Brain microvascular endothelial cell (primary cell): Measurements from ENCODE around the gene ARHGAP26.
"Not testable (repeated sequence)": the region's sequence is repeated elsewhere in the genome, so short reads cannot be mapped to it uniquely, and the experiment has no call there.

Source experiments
- DNase-seq: peaks from one replicate; pipeline ENCODE4 v3.0.0-alpha.2; 2020
- H3K27ac ChIP-seq: fragments of 250-450 bp; sonication (Bioruptor Pico); 2 replicates; pipeline ENCODE4 v1.5.1; 2020; ENCODE audit warnings: mild to moderate bottlenecking, moderate library complexity
- H3K27me3 ChIP-seq: fragments of 250-450 bp; sonication (Bioruptor Pico); replicated peaks from 2 replicates; pipeline ENCODE4 v1.5.1; 2020; ENCODE audit warnings: mild to moderate bottlenecking
- H3K36me3 ChIP-seq: fragments of 250-450 bp; sonication (Bioruptor Pico); replicated peaks from 2 replicates; pipeline ENCODE4 v1.5.1; 2020; ENCODE audit warnings: mild to moderate bottlenecking
- H3K4me3 ChIP-seq: 2 replicates; pipeline ENCODE4 v1.5.1; 2011; ENCODE audit warnings: low read depth, mild to moderate bottlenecking, control low read depth, low read length, moderate library complexity
- in situ Hi-C: cut with HindIII; loops from 2 replicates; pipeline ENCODE4 v1.10.0; 2017; ENCODE audit warnings: low sequenced_read_pairs, low pct_ligation_motif_present
- TF ChIP-seq, protein P1 (sequence below): IDR thresholded peaks from 2 replicates; pipeline ENCODE4 v1.5.1; 2011; ENCODE audit warnings: low read depth, mild to moderate bottlenecking, moderate library complexity, low read length, control low read depth, inconsistent platforms; ENCODE audit errors: missing control alignments

ARHGAP26 gene

DNA sequence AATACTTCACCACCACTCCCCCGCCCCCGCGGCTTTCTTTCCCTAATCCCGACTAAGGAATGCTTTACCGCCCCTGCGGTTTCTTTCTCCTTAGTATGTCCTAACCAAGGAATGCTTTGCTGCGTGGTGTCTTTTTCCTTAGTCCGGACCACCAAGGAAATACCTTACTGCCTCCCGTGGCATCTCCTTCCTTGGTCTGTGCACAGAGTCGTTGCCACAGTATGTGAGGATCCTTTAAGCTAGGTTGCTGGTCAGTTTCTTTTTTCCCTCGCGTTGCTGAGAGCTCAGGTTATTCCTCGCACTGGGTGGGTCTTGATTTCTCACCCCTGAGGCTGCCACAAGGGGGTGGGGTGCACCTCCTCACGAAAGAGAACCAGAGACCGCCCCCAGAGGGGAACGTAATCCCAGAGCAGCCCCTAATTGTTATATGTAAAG, 323.9 kb downstream of the ARHGAP26 start:
- H3K36me3 ChIP-seq, result no peaks in the 10 kb centered on the region
- peak overlapping the region; percentile 12 for H3K4me3 ChIP-seq
- in situ Hi-C loops, result no loop called here
- H3K27ac ChIP-seq, result no peak overlapping the region
- TF ChIP-seq, protein P1, sequence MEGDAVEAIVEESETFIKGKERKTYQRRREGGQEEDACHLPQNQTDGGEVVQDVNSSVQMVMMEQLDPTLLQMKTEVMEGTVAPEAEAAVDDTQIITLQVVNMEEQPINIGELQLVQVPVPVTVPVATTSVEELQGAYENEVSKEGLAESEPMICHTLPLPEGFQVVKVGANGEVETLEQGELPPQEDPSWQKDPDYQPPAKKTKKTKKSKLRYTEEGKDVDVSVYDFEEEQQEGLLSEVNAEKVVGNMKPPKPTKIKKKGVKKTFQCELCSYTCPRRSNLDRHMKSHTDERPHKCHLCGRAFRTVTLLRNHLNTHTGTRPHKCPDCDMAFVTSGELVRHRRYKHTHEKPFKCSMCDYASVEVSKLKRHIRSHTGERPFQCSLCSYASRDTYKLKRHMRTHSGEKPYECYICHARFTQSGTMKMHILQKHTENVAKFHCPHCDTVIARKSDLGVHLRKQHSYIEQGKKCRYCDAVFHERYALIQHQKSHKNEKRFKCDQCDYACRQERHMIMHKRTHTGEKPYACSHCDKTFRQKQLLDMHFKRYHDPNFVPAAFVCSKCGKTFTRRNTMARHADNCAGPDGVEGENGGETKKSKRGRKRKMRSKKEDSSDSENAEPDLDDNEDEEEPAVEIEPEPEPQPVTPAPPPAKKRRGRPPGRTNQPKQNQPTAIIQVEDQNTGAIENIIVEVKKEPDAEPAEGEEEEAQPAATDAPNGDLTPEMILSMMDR, result peak; percentile 17
- H3K27me3 ChIP-seq, result no peaks in the 10 kb centered on the region
- DNase-seq, result no peak

DNA sequence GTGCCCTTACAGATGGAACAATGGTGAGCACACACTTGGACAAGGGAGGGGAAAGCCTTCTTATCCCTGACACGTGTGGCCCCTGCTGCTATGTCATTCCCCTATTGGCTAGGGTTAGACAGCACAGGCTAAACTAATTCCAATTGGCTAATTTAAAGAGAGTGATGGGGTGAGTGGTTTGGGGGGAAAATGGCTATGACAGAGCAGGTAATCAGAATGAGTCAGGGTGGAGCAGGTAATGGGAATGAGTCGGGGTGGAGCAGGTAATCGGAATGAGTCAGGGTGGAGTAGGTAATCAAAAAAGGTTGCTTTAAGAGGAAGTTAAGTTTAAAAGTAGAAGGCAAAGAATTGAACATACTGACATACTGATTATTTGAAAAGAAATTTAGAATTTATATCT, 324.4 kb downstream of the ARHGAP26 start:
- H3K27me3 ChIP-seq, DNase-seq, in situ Hi-C loops, H3K27ac ChIP-seq, H3K4me3 ChIP-seq, H3K36me3 ChIP-seq: not testable (repeated sequence)

DNA sequence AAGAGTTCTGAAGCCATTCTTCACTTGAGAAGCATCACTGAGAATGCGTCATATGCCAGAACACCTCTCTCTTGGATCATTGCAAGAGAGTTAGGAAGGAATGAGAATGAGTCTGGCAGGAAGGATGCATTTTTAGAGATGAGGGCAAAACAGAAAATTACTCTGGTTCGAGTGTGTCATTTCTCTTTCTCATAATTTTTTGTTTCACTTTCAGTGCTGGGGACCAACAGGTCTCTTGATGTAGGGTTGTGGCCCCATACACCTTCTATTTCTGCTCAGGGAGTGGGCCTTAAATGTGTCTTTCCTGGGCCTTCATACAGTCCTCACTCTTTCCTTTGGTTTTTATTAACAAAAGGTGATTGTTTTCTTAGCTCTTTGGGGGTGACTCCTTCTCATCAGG, 330.9 kb downstream of the ARHGAP26 start:
- DNase-seq, result no peak
- no peak overlapping the region for H3K4me3 ChIP-seq

DNA sequence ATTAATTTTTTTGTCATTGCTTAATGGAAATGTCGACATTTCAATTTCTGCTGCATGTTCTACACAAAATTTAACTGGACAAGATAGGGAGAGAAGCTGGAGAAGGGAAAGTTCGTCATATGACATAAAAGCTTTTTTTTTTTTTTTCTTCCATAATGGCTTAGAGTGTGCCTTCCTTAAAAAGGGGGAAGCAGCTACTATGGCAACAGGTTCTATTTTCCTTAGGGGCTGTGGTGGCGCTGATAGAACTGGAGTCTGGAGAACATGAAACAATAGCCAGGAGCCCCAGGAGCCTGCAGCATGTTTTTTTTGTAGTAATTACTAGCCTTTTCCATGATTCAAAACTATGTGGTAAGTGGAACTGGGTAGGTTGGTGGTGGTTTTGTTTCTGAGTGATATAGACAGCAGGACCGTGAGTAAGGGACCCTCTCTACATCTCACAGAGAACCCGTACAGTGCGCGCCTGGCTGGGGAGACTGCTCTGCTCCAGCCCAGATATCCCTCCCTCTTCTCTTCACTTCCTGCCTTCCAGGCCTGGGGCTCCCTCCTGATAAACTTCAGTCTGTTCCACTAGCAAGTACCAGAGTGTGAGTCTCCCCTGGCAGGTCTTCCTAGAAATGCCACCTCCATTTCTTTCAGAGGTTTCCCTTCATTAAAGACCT, 331.7 kb downstream of the ARHGAP26 start:
- in situ Hi-C loops, result no loop called here
- TF ChIP-seq, protein P1, result no peak
- DNase-seq, result no peak
- no peak overlapping the region for H3K27ac ChIP-seq
- H3K36me3 ChIP-seq, result no peaks in the 10 kb centered on the region
- H3K27me3 ChIP-seq, result no peaks in the 10 kb centered on the region
- no peak overlapping the region for H3K4me3 ChIP-seq

More for the DNA sequence above, 330.9 kb downstream of the ARHGAP26 start:
- Histone ChIP-seq H3K27ac (no peak overlapping the region), H3K36me3 (no peaks in the 10 kb centered on the region), H3K27me3 (no peaks in the 10 kb centered on the region)
- in situ Hi-C loops, result no loop called here
- TF ChIP-seq, protein P1, result no peak

DNA sequence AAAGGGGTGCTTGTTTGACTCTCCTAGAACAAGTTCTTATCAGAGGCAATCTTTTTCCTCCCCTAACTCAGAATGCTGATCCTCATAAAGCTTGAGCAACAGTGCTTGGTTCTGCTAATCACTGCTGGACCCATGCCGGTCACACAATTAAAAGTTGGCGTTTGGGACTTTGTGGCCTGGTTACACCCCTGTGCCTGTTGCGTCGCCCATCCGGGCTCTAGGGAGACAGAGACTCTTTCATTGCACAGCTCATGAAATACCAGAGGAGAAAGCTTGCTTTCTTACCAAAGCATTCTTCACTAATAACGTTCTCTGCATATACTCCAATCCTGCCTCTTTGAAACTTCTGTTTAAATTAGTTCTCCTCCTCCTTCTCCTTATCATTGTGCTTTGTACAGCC, 332.2 kb downstream of the ARHGAP26 start:
- Histone ChIP-seq H3K27ac (no peak overlapping the region), H3K36me3 (no peaks in the 10 kb centered on the region), H3K27me3 (no peaks in the 10 kb centered on the region), H3K4me3 (no peak overlapping the region)
- DNase-seq, result no peak
- TF ChIP-seq, protein P1, result no peak
- in situ Hi-C loops, result no loop called here

DNA sequence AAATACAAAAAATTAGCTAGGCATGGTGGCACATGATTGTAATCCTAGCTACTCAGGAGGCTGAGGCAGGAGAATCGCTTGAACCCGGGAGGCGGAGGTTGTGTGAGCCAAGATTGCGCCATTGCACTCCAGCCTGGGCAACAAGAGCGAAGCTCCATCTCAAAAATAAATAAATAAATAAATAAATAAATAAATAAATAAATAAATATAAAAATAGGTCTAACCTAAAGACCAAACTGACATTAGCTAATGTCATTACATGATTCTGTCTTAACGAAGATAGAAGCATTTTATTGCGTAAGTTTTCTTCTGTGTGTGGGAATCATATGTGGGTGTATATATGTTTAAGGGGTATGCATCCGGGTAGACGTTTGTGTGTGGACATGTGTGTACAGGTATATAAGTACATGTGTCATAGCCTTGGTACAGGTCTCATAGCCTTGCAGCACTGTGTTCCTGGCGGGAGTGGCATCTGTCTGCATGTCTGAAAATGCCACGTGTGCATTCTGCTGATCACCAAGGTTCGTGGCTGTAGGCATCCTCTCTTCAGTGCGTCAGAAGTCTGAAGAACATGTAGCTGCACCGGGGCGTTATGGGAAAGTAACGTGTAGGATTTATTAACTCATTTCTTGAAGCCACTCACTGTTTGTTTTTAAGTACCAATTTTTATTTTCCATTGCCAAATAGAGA, 335.2 kb downstream of the ARHGAP26 start:
- no peak overlapping the region for H3K4me3 ChIP-seq
- TF ChIP-seq, protein P1, result no peak
- H3K27me3 ChIP-seq, result no peaks in the 10 kb centered on the region
- H3K27ac ChIP-seq, result no peak overlapping the region
- in situ Hi-C loops, result no loop called here
- H3K36me3 ChIP-seq, result no peaks in the 10 kb centered on the region
- no peak for DNase-seq
